Stomach (tissue), 4 donors: ENCODE results near the gene FNDC3B.

Experiments
- POLR2A ChIP-seq, 4 donors: fragments of 450-650 bp; IDR thresholded peaks; one replicate each; pipeline ENCODE4 v1.6.1; 2016; ENCODE audit warnings: antibody characterized with exemption in 4 of 4, control low read depth in 2 of 4, mild to moderate bottlenecking in 1 of 4, moderate library complexity in 1 of 4
- POLR2AphosphoS5 ChIP-seq, 3 donors: sonication (generic); formaldehyde crosslinking; IDR thresholded peaks; one replicate each; pipeline ENCODE4 v1.6.1; 2016; ENCODE audit warnings: antibody characterized with exemption in 3 of 3
- TF ChIP-seq, protein P1 (sequence below), 7 experiments: fragments of 450-650 bp in 4 of 7; fragments of 200-600 bp in 3 of 7; sonication (generic) in 3 of 7; IDR thresholded peaks; one replicate each; pipeline ENCODE4 v1.5.1; 2016 to 2019; ENCODE audit warnings: antibody characterized with exemption in 7 of 7, control low read depth in 2 of 7, mild to moderate bottlenecking in 1 of 7

DNA sequence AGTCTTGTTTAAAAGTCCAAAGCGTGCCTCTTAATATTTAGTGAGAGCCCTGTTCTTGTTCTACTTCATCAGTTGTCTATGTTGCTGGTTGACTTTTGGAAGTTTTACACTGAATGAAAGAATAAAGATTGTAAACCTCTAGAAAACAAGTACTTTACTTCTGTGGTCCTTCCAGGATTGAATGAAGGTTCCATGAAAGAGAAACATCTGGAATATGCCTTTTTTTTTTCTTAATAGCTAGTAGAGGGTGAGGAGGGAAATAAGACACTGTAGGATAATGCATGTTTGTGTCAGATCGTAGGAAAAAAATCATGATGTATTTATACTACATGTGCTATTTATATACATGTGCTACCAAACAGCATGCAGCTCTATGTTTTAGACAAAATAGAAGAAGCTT, 205.9 kb downstream of the FNDC3B start:
- TF ChIP-seq, protein P1, sequence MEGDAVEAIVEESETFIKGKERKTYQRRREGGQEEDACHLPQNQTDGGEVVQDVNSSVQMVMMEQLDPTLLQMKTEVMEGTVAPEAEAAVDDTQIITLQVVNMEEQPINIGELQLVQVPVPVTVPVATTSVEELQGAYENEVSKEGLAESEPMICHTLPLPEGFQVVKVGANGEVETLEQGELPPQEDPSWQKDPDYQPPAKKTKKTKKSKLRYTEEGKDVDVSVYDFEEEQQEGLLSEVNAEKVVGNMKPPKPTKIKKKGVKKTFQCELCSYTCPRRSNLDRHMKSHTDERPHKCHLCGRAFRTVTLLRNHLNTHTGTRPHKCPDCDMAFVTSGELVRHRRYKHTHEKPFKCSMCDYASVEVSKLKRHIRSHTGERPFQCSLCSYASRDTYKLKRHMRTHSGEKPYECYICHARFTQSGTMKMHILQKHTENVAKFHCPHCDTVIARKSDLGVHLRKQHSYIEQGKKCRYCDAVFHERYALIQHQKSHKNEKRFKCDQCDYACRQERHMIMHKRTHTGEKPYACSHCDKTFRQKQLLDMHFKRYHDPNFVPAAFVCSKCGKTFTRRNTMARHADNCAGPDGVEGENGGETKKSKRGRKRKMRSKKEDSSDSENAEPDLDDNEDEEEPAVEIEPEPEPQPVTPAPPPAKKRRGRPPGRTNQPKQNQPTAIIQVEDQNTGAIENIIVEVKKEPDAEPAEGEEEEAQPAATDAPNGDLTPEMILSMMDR (IDR thresholded peaks at IDR 0.05), result no peak
- no peak for TF ChIP-seq POLR2AphosphoS5 (IDR thresholded peaks at IDR 0.05)
- no peak for TF ChIP-seq POLR2A (IDR thresholded peaks at IDR 0.05)
